Upper lobe of right lung (tissue), 1 donor: Measurements from ENCODE around the gene DPP9. TPM values are rescaled to one million over a fixed set of nuclear protein-coding genes. Genes with fewer than 3 reads are reported as not detected.
A peak's percentile ranks its signal among the peaks of the same experiment; 100 is the strongest.

ENCODE experiments used
- ATAC-seq: fragments of 200-7000 bp; cut with Tn5 transposase; one replicate; pipeline ENCODE4 v1.9.1; 2020; ENCODE audit warnings: mild to moderate bottlenecking, moderate library complexity
- DNase-seq: peaks from one replicate; pipeline ENCODE4 v3.0.0-alpha.2; 2020
- H3K27ac ChIP-seq: fragments of 200-600 bp; one replicate; pipeline ENCODE4 v1.8.0; 2022
- H3K27me3 ChIP-seq: fragments of 200-600 bp; one replicate; pipeline ENCODE4 v1.8.0; 2022; ENCODE audit warnings: mild to moderate bottlenecking
- H3K36me3 ChIP-seq: fragments of 200-600 bp; one replicate; pipeline ENCODE4 v1.8.0; 2022
- H3K4me1 ChIP-seq: fragments of 200-600 bp; one replicate; pipeline ENCODE4 v1.8.0; 2022
- H3K4me3 ChIP-seq: fragments of 200-600 bp; one replicate; pipeline ENCODE4 v1.8.0; 2022; ENCODE audit warnings: mild to moderate bottlenecking
- H3K9me3 ChIP-seq: fragments of 200-600 bp; one replicate; pipeline ENCODE4 v1.8.0; 2022
- CTCF ChIP-seq: fragments of 200-600 bp; IDR thresholded peaks from one replicate; pipeline ENCODE4 v1.8.0; 2022; ENCODE audit warnings: antibody characterized with exemption
- intact Hi-C: fragments of 100-400 bp; cut with DNase I; formaldehyde crosslinking; loops from one replicate; pipeline ENCODE4 v1.11.0; 2022
- microRNA-seq: library from miRNA; unstranded; fragments of <30 nt; microRNA quantifications from one replicate; pipeline ENCODE4 v1.2.0, GENCODE V29; 2020; ENCODE audit warnings: borderline microRNAs expressed
- total RNA-seq: library from RNA; stranded (reverse); fragmentation: NEBNext Ultra II Directional; extraction: Animal tissue kit (Norgen Biotek cat#: 25700); gene quantifications from one replicate; pipeline ENCODE4 v1.2.1, GENCODE V29; 2021
- donor health status: DM: no; HTN: yes; CAD: no; lungs with severe emphysema.

The DPP9 gene
- total RNA-seq, 1 donor from 2014 or later = 75.8 TPM

GRCh38 chr19:4636151-4636717 is 87.4 kb downstream of the DPP9 start:
- TF ChIP-seq CTCF = peak; percentile 93
- ATAC-seq (peak; percentile 45), DNase-seq (peak; percentile 86)
- intact Hi-C loops = loop anchor here (10.0 kb wide), 1 partner anchor 61 kb away; no protein-coding TSS in a partner anchor
- Histone ChIP-seq H3K27me3 (no peaks in the 10 kb centered on the region), H3K27ac (no peak overlapping the region), H3K4me3 (peak overlapping the region; percentile 54), H3K36me3 (no peaks in the 10 kb centered on the region), H3K4me1 (peaks cover 25% of the 10 kb centered on the region), H3K9me3 (no peaks in the 10 kb centered on the region)

- H3K9me3 ChIP-seq = no peaks in the 10 kb centered on the region
- H3K4me1 ChIP-seq = peaks cover 25% of the 10 kb centered on the region
- peak overlapping the region; percentile 54 for H3K4me3 ChIP-seq
- no peaks in the 10 kb centered on the region for H3K27me3 ChIP-seq
- no peak for TF ChIP-seq CTCF
- intact Hi-C loops = loop anchor here (10.0 kb wide), 1 partner anchor 61 kb away; no protein-coding TSS in a partner anchor
- no peak overlapping the region for H3K27ac ChIP-seq
- DNase-seq (no peak), ATAC-seq (no peak)
- H3K36me3 ChIP-seq = no peaks in the 10 kb centered on the region
These were observed 87.9 kb downstream of the DPP9 start for GRCh38 chr19:4635754-4636116.

GRCh38 chr19:4633140-4633967 is 90.3 kb downstream of the DPP9 start:
- ATAC-seq (peak; percentile 93), DNase-seq (peak; percentile 72)
- no peaks in the 10 kb centered on the region for H3K36me3 ChIP-seq
- intact Hi-C loops = loop anchor here (10.0 kb wide), 1 partner anchor 59 kb away; no protein-coding TSS in a partner anchor
- no peak overlapping the region for H3K27ac ChIP-seq
- H3K4me3 ChIP-seq = no peak overlapping the region
- no peaks in the 10 kb centered on the region for H3K27me3 ChIP-seq
- H3K4me1 ChIP-seq = peaks cover 20% of the 10 kb centered on the region
- H3K9me3 ChIP-seq = no peaks in the 10 kb centered on the region
- TF ChIP-seq CTCF = peak; percentile 75

Small RNA genes lying within 50 kb of the gene (microRNA-seq; reads per million reads assigned to microRNA genes)
- gene MIR7-3 = not detected

Other genes with a start within 250 kb of the DPP9 start
- 4.1 TPM for gene PLIN4, start 205.4 kb downstream of the DPP9 start, total RNA-seq
- 17.2 TPM for gene PLIN5, start 188.6 kb downstream of the DPP9 start, total RNA-seq
- 15.9 TPM for gene LRG1, start 183.8 kb downstream of the DPP9 start, total RNA-seq
- gene SEMA6B, start 164.2 kb downstream of the DPP9 start, total RNA-seq = 20.3 TPM
- 11.9 TPM for gene TNFAIP8L1, start 84.3 kb downstream of the DPP9 start, total RNA-seq
- 94.2 TPM for gene MYDGF, start 53.5 kb downstream of the DPP9 start, total RNA-seq
- 12.4 TPM for gene FEM1A, start 67.9 kb upstream of the DPP9 start, total RNA-seq
- gene TICAM1, start 107.9 kb upstream of the DPP9 start, total RNA-seq = 16.6 TPM
- 31.9 TPM for gene PLIN3, start 143.8 kb upstream of the DPP9 start, total RNA-seq
- not detected for gene ARRDC5, start 179.1 kb upstream of the DPP9 start, total RNA-seq
- 0.90 TPM for gene UHRF1, start 185.7 kb upstream of the DPP9 start, total RNA-seq
- gene KDM4B, start 245.3 kb upstream of the DPP9 start, total RNA-seq = 39.0 TPM